ENCODE measurements around the gene VWA3B. TPM values are rescaled to one million over a fixed set of nuclear protein-coding genes. Genes with fewer than 3 reads are reported as not detected.
"Not testable (repeated sequence)": the region's sequence is repeated elsewhere in the genome, so short reads cannot be mapped to it uniquely, and the experiment has no call there.

VWA3B gene
- polyA plus RNA-seq (ENCODE audit: insufficient read length in 12 of 12), result 1 to 10 TPM in 5 of 12 donors, under 1 TPM in 5, not detected in 2; 0.35 to 2.3 (median 0.95) TPM
- long read RNA-seq, donor 1, result 0 reads
- long read RNA-seq, donor 2, result 0 reads
- long read RNA-seq, donor 3, result 0 reads
- long read RNA-seq, donor 4, result 0 reads
- long read RNA-seq, donor 5, result 0 reads
- long read RNA-seq, donor 6, result 0 reads
- long read RNA-seq, donor 7, result 0 reads
- long read RNA-seq, donor 8, result 0 reads
- long read RNA-seq, donor 9, result 0 reads
- long read RNA-seq, donor 10, result 0 reads
- long read RNA-seq, donor 11, result 0 reads

- no peak for DNase-seq
Observed at GRCh38 chr2:98086491-98087446, at the start of gene VWA3B. TSS of gene VWA3B (plus strand) at chr2:98087167. CDS start at chr2:98093093, 5,926 bp downstream.

- DNase-seq, result no peak
Observed at GRCh38 chr2:98037206-98037605, 49.8 kb upstream of the VWA3B start.

- no peak for DNase-seq
Observed at GRCh38 chr2:98037666-98038336, 49.2 kb upstream of the VWA3B start.

GRCh38 chr2:98039085-98039756 lies 47.7 kb upstream of the VWA3B start:
- DNase-seq, result no peak

- DNase-seq, result no peak
Observed at GRCh38 chr2:98040331-98040939, 46.5 kb upstream of the VWA3B start.

GRCh38 chr2:98043101-98043500 lies 43.9 kb upstream of the VWA3B start:
- no peak for DNase-seq

GRCh38 chr2:98044730-98045129 lies 42.2 kb upstream of the VWA3B start:
- not testable (repeated sequence) for DNase-seq

- no peak for DNase-seq
Observed at GRCh38 chr2:98050070-98050469, 36.9 kb upstream of the VWA3B start.

- no peak for DNase-seq
Observed at GRCh38 chr2:98058191-98058975, 28.6 kb upstream of the VWA3B start.

- DNase-seq, result no peak
Observed at GRCh38 chr2:98060277-98060676, 26.7 kb upstream of the VWA3B start.

GRCh38 chr2:98063291-98063854 lies 23.6 kb upstream of the VWA3B start:
- no peak for DNase-seq

GRCh38 chr2:98065808-98066207 lies 21.2 kb upstream of the VWA3B start:
- DNase-seq, result no peak

GRCh38 chr2:98067160-98067559 lies 19.8 kb upstream of the VWA3B start:
- no peak for DNase-seq

- DNase-seq, result no peak
Observed at GRCh38 chr2:98070081-98070480, 16.9 kb upstream of the VWA3B start.

- no peak for DNase-seq
Observed at GRCh38 chr2:98072442-98072841, 14.5 kb upstream of the VWA3B start.

GRCh38 chr2:98078701-98079100 lies 8.3 kb upstream of the VWA3B start:
- DNase-seq, result no peak

- DNase-seq, result no peak
Observed at GRCh38 chr2:98084151-98084868, 2.7 kb upstream of the VWA3B start.

- DNase-seq, result no peak
Observed at GRCh38 chr2:98084869-98085238, 2.1 kb upstream of the VWA3B start.

- no peak for DNase-seq
Observed at GRCh38 chr2:98085649-98086048, 1.3 kb upstream of the VWA3B start.

All from muscle of arm (tissue), 14 donors.